ENCODE data around the gene SLC9A1.
A peak's percentile ranks its signal among the peaks of the same experiment; 100 is the strongest.
"Not testable (repeated sequence)": the region's sequence is repeated elsewhere in the genome, so short reads cannot be mapped to it uniquely, and the experiment has no call there.

SLC9A1 gene

GRCh38 chr1:27154991-27155781 is at the start of gene SLC9A1:
Gene SLC9A1 (minus strand): TSS chr1:27155125. CDS start chr1:27154334, 791 bp downstream.
- peak; percentile 61 to 80 for DNase-seq

GRCh38 chr1:27203946-27204345 is 49.0 kb upstream of the SLC9A1 start:
- no peak for DNase-seq

GRCh38 chr1:27201295-27201694 is 46.4 kb upstream of the SLC9A1 start:
- DNase-seq, result no peak

GRCh38 chr1:27193194-27193593 is 38.3 kb upstream of the SLC9A1 start:
- DNase-seq, result no peak

GRCh38 chr1:27192039-27192529 is 37.2 kb upstream of the SLC9A1 start:
- no peak for DNase-seq

- not testable (repeated sequence) for DNase-seq
Measured at GRCh38 chr1:27184665-27185064, 29.7 kb upstream of the SLC9A1 start.

- DNase-seq, result no peak
Measured at GRCh38 chr1:27179979-27180378, 25.1 kb upstream of the SLC9A1 start.

GRCh38 chr1:27179379-27179778 is 24.5 kb upstream of the SLC9A1 start:
- DNase-seq, result no peak

GRCh38 chr1:27176954-27177353 is 22.0 kb upstream of the SLC9A1 start:
- no peak for DNase-seq

GRCh38 chr1:27176323-27176722 is 21.4 kb upstream of the SLC9A1 start:
- DNase-seq, result no peak

GRCh38 chr1:27172992-27173391 is 18.1 kb upstream of the SLC9A1 start:
- not testable (repeated sequence) for DNase-seq

GRCh38 chr1:27166929-27167328 is 12.0 kb upstream of the SLC9A1 start:
- no peak for DNase-seq

GRCh38 chr1:27166351-27166802 is 11.5 kb upstream of the SLC9A1 start:
- no peak for DNase-seq

GRCh38 chr1:27163093-27163492 is 8.2 kb upstream of the SLC9A1 start:
- DNase-seq, result no peak

GRCh38 chr1:27162090-27162489 is 7.2 kb upstream of the SLC9A1 start:
- no peak for DNase-seq

- DNase-seq, result no peak
Measured at GRCh38 chr1:27161594-27161993, 6.7 kb upstream of the SLC9A1 start.

- no peak for DNase-seq
Measured at GRCh38 chr1:27157194-27157593, 2.3 kb upstream of the SLC9A1 start.

- DNase-seq, result no peak
Measured at GRCh38 chr1:27154469-27154990, 395 bp downstream of the SLC9A1 start.

- DNase-seq, result no peak
Measured at GRCh38 chr1:27153927-27154358, 982 bp downstream of the SLC9A1 start.

- DNase-seq, result no peak
Measured at GRCh38 chr1:27153549-27153886, 1.4 kb downstream of the SLC9A1 start.

- DNase-seq, result no peak
Measured at GRCh38 chr1:27152829-27153548, 1.9 kb downstream of the SLC9A1 start.

GRCh38 chr1:27152004-27152828 is 2.7 kb downstream of the SLC9A1 start:
- no peak for DNase-seq

- no peak for DNase-seq
Measured at GRCh38 chr1:27150641-27151040, 4.3 kb downstream of the SLC9A1 start.

All from NCI-H524 (cell line).